Stimulated activated CD4-positive, alpha-beta T cell treated with anti-CD3 and anti-CD28 coated beads, TNF-alpha, amount 100 ng/mL, for 48 hours (primary cell): ENCODE measurements around the gene SUGCT.
"Not testable (repeated sequence)": the region's sequence is repeated elsewhere in the genome, so short reads cannot be mapped to it uniquely, and the experiment has no call there.

ENCODE experiments used
- DNase-seq, 3 donors: peaks; one replicate each; pipeline ENCODE4 v3.0.0-alpha.2; 2020; ENCODE audit warnings: low read depth in 3 of 3

Gene SUGCT

GRCh38 chr7:40401406-40401805 is 266.6 kb downstream of the SUGCT start:
- no peak for DNase-seq

- DNase-seq, result no peak
These were observed 267.9 kb downstream of the SUGCT start for GRCh38 chr7:40402661-40403060.

DNA sequence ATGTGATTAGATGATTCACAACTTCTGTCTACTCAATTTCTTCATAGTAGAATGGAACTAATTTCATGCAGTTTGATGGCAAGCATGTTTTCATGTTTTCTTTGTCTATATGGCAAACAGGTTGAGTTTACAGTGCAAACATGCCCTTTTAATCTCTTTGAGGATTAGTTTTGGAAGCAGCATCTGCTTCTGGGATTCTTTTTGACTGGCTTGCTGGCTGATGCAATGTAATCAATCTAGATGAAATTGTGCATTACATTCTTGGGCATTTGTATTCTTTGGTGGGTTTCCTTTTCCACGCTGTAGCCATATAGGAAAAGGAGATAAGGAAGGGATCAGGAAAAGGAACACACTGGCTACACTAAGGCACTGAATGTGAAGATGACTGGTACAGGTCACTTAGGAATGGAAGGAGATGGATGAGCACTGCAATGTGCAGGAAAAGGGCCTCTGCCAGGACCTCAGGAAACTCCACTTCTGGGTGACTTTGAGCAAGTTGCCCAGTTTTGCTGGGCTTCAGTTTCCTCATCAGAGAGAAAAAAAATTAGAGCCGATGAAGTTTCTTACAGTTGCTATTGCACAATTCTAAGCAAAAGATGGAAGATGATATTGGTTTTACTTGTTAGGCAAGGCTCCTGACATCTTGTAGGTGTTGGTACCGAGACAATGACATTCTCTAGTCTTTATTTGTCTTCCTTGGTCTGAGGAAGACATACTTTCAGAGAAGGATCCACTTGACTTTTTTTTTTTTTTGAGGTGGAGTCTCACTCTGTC is 269.1 kb downstream of the SUGCT start:
- DNase-seq, result no peak

GRCh38 chr7:40405991-40406390 is 271.2 kb downstream of the SUGCT start:
- DNase-seq, result no peak

- no peak for DNase-seq
These were observed 277.5 kb downstream of the SUGCT start for GRCh38 chr7:40412323-40412722.

DNA sequence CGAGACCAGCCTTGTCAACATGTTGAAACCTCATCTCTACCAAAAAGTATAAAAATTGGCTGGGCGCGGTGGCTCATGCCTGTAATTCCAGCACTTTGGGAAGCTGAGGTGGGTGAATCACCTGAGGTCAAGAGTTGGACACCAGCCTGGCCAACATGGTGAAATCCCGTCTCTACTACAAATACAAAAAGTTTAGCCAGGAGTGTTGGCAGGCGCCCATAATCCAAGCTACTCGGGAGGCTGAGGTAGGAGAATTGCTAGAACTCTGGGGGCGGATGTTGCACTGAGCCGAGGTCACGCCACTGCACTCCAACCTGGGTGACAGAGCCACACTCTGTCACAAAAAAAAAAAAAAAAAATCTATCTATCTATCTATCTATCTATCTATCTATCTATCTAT is 279.9 kb downstream of the SUGCT start:
- DNase-seq, result not testable (repeated sequence)

DNA sequence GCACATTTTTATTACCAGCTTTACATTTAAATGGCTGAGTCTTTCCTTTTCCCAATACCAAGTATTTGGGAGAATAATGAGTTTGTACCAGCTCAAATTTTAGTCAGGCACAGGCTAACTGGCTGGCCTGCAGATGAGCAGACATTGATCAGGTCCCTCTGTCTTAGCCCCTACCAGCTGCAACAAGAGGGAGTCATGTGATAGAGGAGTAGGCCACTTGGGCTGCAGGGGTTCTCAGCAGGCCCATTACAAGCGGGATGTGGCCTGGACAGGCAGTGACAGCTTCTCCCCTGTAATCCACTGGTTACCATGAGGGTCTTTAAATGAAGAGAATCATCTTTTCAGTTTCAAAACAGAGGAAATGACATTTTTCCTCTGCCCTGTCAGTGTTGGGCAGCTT is 283.6 kb downstream of the SUGCT start:
- DNase-seq, result no peak

DNA sequence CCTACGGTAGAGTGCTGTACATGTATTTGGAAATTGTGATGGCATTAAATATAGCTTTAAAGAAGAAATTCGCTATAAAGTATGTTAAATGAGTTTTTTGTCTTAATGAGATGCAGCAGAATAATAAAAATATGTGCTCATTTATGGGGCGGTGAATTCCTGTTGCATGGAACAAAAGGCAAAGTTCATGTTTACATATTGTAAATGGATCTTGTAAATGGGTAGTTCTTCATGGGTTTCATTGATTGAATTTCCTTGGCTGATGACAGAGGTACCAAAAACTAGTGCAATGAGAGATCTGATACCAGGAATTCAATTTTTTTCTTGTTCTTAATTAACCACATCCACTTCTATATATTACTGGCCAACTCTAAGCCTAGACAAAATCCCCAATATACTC is 284.2 kb downstream of the SUGCT start:
- no peak for DNase-seq

- no peak for DNase-seq
These were observed 285.0 kb downstream of the SUGCT start for GRCh38 chr7:40419806-40420205.

- no peak for DNase-seq
These were observed 286.6 kb downstream of the SUGCT start for GRCh38 chr7:40421433-40421832.

GRCh38 chr7:40425696-40426095 is 290.9 kb downstream of the SUGCT start:
- DNase-seq, result no peak

DNA sequence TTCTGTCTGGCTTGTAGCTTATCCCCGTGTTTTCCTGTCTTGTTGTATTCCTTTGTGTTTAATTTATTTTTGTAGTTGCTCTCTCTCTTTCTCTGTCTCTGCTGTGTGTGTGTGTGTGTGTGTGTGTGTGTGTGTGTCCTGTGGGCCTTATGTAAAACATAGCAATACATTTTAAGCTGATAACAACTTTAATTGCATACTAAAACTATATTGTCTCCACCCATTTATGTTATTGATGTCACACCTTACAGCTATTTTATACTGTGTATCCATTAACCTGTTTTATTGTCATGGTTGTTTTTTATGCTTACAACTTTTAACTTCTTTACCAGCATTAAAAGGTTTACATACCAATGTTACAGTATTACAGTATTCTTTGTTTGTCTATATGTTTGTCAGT is 293.6 kb downstream of the SUGCT start:
- DNase-seq, result no peak

DNA sequence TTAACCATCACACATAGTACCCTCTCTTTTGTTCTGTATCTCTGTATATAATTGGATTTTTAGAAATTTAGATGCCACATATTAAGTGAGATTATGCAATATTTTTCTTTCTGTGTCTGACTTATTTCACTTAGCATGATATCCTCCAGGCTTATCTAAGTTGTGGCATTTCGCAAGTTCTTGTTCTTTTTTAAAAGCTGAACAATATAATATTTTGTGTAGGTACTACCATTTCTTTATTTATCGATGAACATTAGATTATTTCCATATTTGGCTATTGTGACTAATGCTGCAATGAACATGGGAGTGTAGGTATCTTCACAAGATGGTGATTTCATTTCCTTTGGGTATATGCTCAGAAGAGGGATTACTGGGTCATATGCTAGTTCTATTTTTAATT is 295.0 kb downstream of the SUGCT start:
- DNase-seq, result no peak

- DNase-seq, result no peak
These were observed 297.2 kb downstream of the SUGCT start for GRCh38 chr7:40432046-40432445.

DNA sequence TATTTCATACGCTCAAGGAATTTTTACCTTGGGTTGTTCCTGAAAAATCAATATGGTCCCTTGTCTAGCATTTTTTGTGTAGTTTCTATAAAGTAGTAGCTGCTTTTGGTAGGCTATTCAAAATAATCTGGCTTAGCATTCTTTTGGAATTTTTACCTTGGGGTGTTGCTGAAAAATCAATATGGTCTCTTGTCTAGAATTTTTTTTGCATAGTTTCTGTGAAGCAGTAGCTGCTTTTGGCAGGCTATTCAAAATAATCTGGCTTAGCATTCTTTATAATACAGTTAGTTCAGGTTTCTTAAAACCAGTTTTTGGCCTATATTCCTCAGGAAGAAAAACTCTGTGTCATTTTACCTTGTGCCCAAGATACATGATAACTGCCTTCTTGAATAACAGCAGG is 301.9 kb downstream of the SUGCT start:
- no peak for DNase-seq

DNA sequence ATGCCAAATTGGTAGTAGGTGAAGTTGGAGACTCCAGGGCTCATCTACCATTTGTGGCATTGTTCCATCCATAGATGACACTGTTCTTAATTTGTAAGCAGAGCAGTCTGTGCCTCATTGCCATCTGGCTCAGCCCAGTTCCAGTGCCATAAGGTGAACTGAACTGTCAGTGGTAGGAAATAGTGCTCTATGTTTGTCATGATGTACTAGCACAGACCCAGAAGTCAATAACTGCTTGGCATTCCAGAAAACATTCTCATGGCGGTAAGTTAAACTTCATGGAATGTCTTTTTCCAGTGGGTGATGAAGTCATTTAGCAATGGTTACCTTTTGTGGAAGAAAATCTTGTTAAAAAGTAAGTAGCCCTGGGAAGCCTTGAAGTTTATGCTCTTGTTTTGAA is 302.7 kb downstream of the SUGCT start:
- DNase-seq, result no peak

DNA sequence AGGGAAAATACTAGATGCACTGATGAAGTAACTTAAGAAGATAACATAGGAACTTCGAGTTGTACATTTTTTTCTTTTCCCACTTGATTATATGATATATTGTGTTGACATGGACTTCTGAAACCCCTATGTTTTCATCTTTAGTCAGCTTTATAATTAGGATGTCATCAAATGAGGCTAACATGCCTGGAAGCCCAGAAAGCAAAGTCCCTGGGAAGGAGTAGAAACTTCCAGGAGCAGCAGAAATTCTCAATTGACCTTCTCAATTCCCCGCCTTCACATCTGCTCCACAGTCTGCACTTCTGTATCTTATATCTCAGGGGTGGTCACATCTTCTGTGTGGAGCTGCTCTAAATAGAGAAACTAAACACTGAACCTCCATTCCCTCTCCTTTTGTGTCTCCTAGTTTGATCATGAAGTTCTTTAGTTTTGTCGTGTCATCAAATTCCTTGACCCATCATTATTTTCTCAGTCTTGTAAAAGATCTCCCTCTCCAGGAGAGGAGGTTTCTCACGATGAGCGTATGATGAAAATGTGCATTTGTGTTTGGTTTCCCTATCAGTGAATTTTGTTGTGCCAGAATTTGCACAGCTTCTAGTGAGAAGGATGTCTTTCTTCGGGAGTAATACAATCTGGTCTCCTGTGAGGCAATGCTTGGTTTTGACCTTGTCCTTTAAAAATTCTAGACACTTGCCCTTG is 303.3 kb downstream of the SUGCT start:
- no peak for DNase-seq

GRCh38 chr7:40439686-40440085 is 304.9 kb downstream of the SUGCT start:
- DNase-seq, result no peak

- no peak for DNase-seq
These were observed 312.5 kb downstream of the SUGCT start for GRCh38 chr7:40447345-40447744.

DNA sequence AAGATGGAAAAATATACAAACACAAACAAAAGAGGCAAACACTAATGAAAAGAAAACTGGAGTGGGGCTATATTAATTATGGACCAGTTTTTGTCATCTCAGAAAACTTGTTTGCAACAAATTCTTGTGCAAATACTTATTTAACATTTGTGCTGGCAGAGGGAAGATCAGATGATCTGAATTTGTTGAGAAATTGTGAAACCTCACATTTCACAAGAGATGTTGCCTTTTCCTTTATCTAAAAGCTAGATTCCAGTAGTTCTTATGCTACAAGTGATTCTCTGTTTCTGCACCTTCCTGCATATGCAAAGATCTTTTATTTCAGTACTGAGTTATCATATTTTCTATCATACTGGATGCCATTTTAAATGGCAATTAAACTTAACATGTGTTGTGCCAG is 320.7 kb downstream of the SUGCT start:
- no peak for DNase-seq

DNA sequence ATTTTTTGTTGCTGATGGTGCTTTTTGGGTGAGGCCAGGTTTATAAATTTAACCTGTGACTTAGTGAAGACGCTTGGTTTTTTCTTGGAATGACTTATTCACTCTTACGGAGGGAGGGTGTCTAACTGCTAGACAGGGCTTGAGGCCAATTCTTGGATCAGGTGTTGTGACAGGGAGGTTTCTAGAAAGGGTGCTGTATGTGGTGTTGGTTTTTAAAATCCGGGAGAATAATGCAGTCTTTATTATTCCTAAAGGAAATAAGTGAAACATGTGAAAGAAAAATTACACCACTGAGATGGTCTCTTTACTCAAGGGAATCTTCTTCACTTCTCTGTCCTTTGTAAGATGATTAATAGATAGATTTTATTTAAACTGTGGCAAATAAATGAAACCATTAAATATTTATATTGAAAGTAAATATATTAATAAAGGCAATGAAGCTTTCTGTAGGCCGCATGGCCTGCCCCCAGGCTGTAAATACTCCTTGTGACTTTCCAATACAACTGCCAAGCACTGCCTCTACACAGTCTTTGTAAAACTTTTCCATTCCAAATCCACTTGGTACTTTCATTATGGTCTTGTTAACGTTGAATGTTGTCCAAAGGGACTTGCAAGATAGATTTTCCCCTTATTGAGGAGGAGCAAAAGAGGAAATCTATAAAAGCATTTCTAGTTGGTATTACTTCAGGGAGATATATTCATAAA is 323.1 kb downstream of the SUGCT start:
- no peak for DNase-seq

- DNase-seq, result no peak
These were observed 328.6 kb downstream of the SUGCT start for GRCh38 chr7:40463446-40463845.
